Stimulated activated CD8-positive, alpha-beta memory T cell treated with anti-CD3 and anti-CD28 coated beads, Interleukin-2, amount 100 ng/mL, for 48 hours (primary cell): ENCODE measurements around the gene AAK1.

Source experiments
- DNase-seq, 2 donors: peaks; one replicate each; pipeline ENCODE4 v3.0.0-alpha.2; 2020; ENCODE audit warnings: low read depth in 2 of 2

Gene AAK1

DNA sequence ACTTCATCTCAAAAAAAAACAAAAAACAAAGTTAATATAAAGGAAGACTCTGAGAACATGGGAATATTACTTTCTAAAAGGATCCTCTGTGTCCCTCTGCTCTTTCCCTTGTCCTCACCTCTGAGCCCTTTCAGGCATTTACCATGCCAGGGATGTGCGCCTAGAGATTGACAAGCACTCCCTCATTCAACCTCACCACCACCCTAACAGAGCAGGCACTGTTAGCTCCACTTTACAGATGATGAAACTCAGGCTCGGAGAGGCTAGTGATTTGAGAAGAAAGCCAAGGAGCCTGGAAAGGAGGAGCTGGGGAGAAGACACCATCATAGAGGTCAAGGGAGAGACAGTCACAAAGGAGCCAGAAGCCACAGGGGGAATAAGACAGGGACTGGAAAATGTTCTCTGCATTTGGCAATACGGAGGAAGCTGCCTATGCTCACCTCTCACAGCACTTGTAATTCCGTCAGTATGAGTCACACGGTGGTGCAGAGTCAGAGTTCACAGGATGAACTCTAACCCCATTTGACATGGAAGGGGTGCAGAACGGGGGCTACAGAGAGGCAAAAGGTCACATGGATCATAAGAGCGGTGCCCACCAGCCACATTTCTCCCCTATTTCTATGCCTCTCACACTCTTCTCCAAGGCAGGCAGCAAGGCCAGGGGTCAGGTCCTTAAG, 104.5 kb downstream of the AAK1 start:
- DNase-seq, result no peak

DNA sequence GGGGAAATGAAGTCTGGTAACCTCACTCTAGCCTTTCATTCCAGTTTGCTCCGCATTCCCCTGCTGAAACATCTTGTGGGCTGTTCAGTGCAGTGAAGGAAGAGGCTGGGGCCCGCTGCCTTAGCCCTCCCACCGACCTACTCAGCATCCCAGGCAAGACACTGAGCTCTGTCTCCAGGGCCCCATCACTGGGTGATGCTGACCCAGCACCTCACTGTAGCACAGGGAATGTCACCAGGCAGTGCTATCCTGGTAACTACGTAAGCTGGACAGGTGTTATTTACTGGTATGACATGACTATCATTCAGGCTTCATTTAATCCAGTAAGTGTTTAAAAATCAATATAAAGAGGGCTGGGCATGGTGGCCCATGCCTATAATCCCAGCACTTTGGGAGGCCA, 105.3 kb downstream of the AAK1 start:
- no peak for DNase-seq

DNA sequence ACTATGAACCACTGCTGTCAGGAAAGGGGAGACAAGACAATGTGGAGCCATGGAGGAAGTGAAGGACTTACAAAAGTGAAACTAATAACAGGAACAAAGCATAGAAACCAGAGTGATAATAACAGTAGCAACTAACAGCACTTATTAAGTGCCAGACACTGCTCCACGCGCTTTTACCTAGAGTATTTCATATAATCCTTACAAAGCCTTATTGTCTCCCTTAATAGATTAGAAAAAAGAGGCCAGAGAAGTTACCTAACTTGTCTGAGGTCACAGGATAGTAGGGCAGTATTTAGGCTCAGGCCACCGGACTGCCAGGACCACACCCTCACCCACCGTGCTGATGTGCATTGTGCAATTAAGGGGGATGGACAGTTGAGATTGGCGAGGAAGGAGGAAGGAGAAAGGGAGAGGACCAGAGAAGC, 107.7 kb downstream of the AAK1 start:
- DNase-seq, result no peak

DNA sequence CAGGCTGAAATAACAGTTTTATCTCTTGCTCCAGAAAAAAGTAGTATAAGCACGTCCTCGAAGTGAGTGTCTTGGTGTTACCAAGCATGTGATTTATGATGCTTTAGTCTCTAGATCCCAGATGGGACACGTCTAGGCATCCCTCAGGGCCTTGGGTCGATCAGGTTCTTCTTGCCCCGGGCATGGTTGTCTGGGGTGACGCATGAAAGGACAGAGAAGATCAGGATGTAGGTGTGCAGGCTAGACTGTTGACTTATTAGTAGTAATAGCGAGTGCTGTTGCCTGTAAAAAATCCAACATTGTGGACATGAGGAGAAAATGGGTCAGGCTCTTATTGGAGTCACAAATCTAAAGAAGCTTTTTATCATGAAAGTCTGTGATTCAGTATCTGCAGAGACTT, 112.4 kb downstream of the AAK1 start:
- no peak for DNase-seq

DNA sequence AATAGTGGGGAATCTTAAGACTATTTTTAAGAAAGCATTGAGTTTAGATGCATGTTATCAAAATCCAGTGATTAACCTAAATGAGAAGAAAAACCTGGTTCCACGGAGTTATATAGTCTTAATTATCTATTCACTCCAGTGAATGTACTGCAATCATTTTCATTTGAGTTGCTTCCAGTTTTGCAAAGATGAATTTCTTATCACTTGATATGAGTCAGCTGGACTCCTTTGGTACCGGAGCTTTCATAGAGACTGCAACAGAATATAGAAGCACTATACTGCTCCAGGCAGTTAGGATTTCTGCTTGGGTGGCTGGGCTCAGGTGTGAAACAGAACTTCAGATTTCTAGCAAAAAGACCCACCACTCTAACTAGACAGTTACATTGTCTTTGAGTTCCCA, 114.1 kb downstream of the AAK1 start:
- DNase-seq, result no peak

DNA sequence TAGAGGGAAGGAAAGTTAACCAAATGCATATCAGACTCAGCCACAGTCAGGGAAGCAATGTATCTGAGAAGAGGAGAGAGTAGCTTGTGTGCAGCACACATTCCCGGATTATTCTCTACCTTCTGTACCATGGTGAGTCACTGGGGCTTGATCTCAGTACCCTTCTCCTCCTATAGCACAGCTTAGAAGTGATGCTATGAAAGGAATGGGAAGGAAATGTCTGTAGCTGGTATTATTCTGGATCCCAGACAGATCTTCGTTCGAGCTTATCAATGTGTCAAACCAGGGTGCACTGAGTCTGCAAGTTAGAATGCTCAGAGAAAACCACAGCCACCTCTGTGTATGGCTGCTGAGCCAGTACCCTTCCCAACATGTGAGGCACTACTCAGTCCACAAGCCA, 118.3 kb downstream of the AAK1 start:
- DNase-seq, result no peak

DNA sequence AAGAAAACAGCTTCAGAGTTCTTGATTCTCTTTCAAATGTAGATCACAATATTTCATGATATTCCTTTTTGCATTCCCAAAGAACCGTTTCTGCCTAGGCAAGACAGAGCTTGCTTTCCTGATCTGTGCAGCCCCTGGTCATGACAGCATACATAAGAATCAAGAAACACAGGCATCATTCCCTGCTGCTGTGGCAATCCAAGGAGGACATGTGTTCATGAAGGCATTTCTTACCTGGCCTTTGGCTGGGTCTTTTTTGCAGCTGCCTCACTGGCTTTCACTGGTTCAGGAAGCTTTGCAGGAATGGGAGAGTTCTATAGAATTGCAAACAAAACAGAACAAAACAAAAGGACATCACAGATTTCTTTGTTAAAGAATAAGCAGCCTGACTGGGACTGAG, 118.7 kb downstream of the AAK1 start:
- no peak for DNase-seq

DNA sequence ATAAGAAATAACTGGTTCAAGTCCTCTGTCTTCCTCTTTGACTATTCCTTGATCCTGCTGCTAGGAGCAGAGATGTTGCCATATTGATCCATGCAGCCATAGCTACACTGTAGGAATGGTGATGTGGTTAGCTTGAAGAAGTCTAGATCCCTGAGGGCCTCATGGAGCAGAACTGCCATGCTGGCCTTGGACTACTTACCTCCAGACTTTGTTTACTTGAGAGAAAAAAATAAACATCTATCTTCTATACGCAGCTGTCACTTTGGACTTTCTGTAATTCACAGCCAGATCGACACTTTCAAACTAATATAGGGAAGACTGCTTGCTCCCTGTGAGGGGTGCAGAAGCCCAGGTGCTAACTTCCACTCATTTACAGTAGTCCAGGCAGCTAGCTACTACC, 121.8 kb downstream of the AAK1 start:
- no peak for DNase-seq

DNA sequence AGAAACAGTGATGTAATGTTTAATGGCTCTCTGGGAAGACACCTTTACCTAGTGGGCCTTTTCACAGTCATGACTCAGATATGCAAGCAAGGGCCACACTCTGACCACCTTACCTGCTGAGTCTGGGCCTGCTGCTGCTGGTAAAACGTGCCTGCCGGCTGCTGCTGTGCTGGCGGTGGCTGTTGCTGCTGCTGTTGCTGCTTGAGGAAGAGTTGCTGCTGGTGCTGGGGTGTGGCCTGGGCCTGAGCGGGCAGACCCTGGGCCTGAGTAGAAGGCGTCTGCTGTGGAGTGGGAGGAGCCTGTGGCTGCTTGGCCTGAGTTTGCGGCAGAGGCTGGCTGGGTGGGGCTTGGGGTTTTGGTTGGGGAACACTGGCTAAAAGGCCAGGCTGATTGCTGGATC, 124.7 kb downstream of the AAK1 start:
- no peak for DNase-seq

DNA sequence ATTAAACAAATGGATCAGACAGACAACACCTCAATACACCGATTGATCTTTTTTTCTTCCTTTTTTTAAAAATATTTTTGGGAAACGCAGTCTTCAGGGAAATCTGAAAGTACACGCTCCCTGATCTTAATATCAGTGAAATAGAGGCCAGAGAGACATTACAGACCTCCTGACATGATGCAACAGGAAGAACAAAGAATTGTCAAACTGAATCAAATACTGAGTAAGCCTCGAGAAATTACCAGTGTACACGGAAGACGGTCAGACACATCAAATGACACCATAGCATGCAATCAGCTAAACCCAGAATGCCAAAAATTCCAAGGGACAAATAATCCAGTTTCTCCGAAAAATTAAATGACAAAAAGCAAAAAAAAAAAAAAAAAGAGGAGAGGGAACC, 126.1 kb downstream of the AAK1 start:
- DNase-seq, result no peak

DNA sequence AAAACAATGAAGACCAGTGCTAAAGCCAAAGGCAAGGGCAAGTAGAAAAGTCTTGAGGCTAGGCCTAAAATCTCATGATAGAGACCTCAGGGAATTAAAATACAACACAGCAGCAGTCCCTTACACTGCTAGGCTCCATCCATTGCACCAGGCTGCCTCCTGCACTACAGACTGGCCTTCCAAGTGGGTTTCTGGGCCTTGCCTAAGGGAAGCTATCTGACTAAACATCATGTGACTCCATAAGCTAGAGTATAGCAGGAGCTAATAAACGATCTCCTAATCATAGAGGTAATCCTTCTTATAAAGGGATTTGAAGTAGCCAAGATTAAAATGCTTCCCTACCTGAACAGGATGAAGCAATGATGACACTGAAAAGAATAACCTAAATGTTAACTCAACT, 128.7 kb downstream of the AAK1 start:
- DNase-seq, result no peak

DNA sequence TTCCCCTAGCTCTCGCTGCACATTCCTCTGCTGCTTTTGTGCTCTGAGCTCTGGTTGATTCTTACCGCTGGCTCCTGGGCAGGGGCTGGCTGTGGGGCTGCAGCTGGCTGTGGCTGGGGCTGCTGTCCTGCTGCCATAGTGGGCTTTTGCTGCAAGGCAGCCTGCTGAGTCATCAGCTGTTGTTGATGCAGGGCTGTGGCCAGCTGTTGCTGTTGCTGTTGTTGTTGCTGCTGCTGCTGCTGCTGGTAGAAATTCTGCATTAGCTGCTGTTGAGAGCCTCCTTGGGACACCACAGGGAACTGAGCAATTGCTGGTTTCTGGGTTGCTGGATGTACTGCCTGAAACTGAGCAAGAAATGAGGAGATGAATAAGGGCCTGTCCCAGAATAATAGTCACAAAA, 129.1 kb downstream of the AAK1 start:
- no peak for DNase-seq

DNA sequence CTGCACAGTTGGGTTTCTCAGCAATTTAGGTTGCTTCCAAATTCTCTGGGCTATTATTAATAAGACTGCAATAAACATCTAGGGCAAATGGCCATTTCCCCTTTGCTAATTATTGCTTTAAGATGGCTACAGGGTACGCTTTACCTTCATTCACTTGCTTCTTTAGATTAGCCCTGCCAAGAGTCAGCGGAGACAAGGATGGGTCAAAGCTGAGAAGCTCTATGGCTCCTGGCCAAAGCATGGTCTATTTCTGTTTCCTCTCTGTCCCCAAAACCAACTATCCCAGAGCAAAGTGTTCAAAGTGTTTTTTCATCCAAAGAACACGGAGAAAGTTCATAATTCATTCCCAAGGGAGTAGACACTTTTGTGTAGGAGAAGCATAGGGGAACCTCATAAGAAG, 131.1 kb downstream of the AAK1 start:
- no peak for DNase-seq

DNA sequence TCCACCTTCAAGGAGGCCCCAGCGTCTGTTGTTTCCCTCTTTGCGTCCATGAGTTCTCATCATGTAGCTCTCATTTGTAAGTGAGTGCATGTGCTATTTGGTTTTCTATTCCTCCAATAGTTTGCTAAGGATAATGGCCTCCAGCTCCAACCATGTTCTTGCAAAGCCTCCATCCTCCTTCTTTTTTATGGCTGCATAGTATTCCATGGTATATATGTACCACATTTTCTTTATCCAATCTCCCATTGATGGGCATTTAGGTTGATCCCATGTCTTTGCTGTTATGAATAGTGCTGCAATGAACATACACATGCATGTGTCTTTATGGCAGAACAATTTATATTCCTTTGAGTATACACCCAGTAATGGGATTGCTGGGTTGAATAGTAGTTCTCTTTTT, 133.3 kb downstream of the AAK1 start:
- no peak for DNase-seq

DNA sequence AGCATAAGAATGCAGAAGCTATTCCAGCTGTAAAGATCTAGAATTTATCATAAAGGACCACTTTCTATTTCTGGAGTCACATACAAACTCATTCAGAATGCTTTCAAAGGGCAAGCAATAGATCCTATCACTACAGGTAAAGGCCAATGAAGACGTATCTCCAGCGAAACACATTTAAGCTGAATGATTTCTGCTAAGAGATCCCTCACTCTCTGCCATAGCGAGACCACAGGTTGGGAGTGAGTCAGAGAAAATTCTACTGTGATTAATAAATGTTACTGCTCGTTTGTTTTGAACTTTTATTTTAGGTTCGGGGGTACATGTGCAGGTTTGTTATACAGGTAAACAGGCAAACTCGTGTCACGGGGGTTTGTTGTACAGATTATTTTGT, 133.8 kb downstream of the AAK1 start:
- no peak for DNase-seq

DNA sequence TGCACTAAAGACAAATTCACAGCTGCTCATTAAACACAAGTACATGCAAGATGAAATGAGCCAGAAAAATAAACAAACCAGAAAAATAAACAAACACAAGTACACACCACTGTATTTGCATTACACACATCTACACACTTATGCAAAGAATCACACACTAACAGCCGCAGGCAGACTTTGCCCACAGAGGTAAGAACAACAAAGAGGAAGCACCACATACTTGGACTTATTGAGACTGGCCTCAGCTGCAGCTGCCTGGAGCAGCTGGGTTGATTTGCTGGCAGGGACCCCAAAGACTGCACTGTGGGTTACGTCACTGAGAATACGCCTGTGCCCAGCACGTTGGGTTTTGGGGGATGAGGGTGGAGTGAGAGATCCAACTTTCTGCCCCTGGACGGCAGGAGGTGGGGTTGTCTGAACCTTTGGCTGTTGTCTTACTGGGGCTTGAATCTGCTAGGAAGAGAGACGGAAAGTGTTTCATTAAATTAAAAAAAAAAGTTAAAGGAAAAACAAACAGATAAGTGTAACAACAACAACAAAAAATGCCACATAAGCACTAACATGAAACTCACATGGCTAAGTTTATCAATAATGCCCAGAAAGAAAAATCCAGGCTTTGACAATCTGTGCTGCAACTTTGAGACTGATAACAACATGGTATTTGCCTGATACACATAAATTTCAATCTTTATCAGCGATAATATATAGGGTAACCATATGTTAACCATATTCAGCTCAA, 134.4 kb downstream of the AAK1 start:
- no peak for DNase-seq

DNA sequence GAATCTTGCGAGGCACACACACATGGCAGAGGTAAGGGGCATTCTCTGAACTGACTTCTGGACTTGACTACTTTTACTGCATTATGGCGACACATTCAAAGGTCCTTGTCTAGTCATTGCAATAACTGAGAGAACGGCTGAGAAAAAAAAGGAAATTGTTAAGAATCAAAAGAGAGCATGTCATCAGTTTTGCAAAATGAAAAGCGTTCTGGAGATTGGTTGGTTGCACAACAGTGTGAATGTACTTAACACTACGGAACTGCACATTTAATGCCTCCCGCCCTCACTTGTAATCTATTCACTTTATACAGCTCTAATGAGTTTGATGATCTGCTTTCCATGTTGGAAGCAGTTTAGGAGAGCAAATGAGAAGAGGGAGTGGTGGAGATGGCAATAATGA, 137.8 kb downstream of the AAK1 start:
- DNase-seq, result no peak

DNA sequence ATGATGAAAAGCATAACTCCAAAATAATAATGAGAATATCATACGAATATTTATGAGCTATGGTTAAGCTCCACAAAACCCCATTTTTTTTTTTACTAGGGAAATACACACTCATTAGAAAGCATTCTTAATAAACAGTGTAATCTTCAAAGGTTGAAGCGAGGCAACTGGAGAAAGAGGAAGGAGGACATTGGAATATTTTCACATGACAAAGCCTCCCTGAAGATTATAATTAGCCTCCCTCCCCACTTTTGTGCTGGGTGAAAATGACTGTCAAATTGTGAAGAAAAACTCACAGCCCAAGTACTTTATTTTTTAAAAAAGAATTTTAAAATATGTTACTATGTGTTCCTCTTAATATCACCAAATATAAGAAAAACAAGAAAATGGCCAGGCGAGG, 142.2 kb downstream of the AAK1 start:
- no peak for DNase-seq

DNA sequence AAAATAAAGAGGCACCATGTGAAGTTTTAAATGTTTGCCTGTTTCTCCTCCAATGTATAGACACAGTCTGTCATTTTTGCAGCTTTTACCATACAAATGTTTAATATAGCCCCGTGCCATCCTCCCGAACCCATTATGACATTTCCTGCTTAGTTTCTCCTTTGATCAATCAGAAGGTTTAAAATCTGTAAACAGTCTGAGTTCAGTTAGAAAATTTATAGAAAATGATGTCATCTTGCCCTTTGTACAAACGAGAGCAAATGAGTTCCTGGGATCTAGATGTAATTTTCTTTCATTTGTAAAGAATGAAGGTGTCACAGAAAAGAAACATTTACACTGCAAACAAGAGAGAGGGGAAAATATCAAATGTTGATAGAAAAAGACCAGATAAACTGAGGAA, 143.6 kb downstream of the AAK1 start:
- no peak for DNase-seq

DNA sequence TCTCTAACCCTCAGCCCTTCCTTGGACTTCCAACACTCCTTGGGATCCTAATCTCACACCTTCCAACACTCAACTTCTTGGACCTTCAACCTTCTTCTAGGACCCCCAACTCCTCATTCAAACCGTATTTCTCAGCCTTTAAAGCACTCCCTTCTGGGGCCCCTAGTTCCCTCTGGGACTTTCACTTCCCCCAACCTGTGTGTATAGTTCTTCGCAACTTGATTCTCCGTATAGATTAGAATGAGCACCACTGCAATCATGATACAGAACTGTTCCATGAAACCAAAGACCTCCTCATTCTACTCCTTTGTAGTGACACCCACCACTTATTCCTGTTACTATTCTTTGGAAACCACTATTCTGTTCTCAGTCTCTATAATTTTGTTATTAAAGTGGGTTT, 144.3 kb downstream of the AAK1 start:
- no peak for DNase-seq

DNA sequence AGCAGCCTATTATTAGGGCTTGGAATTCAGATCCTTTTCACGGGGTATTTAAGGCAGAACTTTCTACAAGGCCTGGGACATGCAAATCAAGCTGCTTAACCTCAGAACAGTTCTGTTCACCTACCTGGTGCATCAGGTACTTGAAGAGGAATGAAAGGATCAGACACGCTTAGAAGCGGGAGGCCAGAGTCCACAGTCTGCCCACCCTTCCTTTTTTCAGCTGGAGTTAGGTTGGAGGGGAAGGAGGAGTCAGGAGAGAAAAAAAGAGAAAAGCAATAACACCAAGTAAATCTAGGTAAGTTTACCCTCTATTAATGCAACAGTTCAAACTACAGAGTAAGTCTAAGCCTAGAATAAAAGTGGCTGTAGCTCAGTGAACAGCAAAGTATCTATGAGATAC, 147.7 kb downstream of the AAK1 start:
- no peak for DNase-seq

DNA sequence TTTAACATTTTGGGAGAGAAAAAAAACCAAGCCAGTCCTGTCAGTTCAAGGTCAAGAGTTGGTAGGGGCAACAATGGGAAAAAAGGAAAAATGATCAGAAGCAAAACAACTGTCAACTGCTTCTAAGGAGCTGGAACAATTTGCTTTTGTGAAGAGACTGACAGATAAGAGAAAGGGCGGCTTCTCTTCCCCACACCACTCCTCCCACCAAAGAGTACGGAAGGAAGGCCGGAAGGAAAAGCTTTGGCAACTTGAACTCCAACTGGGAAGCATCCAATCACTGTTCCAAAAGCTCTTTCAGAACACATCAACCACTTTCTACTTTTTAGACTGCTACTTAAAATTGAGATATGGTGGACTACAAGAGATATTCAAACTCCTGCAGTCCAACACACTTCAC, 148.5 kb downstream of the AAK1 start:
- DNase-seq, result no peak

DNA sequence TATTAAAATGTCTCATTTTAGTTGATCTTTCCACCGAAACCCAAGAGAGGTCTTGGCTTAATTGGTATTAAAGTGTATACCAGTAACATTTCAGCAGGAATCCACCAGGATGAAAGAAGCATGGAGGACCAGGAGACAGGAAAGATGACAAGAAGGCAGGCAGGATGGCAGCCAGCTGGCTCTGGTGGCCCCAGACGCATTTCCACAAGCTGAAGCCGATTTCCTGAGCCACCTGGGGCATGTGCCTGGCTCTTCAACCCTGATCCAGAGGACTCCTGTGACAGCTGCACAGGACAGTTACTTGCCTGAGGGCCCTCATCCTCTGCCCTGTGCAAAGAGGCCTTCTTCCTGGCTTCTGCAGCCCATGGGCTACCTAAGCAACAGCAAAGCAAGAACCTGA, 149.4 kb downstream of the AAK1 start:
- no peak for DNase-seq

DNA sequence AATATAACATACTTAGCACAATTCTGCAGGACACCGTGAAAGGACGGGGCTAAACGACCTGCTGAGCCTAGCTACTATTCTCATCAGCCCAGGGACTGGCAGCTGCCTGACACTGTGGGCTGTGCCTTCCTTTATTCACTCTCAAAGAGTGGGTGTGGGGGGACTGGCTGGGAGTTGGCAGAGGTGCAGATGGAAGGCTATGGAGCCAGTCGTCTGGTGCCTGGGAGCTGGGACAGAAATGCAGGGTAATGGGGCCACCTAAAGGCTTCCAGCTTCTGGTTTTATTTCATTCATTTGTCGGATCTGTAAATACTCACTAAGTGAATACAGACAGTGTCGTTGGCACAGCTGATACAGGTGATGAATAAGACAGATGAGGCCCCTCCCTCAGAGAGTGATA, 150.3 kb downstream of the AAK1 start:
- no peak for DNase-seq
